DOHH2 (cell line): ENCODE measurements around the gene LNP1.

Source experiments
- EZH2phosphoT487 ChIP-seq: fragments of 200-600 bp; sonication (generic); IDR thresholded peaks from 2 replicates; pipeline ENCODE4 v1.6.1; 2017; ENCODE audit warnings: borderline replicate concordance, mild to moderate bottlenecking, antibody characterized with exemption, low read length, moderate library complexity, mixed read lengths
- TF ChIP-seq, protein P1 (sequence below): fragments of 200-600 bp; sonication (generic); IDR thresholded peaks from one replicate; pipeline ENCODE4 v1.5.1; 2014; ENCODE audit warnings: antibody characterized with exemption, mild to moderate bottlenecking, low read depth, low read length; ENCODE audit not compliant: poor library complexity, severe bottlenecking

DNA sequence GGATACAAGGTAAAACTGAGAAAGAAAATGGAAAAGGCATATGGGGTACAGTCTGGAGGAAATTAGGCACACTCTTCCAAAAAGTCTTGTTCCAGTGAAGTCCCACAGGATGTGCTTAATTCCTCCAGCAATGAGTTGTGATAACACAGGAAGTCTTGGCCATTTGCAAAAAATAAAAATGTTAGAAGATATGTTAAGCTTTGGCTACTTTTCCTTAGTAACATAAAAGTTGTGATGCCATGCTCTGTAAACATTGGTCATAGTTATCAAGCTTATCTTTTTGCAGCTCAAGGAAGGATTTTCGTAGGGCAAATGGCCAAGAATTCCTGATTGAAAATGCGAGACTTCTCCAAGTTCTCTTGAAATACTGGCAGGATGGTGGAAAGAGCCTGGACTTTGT lies 26.4 kb downstream of the LNP1 start:
- TF ChIP-seq, protein P1, sequence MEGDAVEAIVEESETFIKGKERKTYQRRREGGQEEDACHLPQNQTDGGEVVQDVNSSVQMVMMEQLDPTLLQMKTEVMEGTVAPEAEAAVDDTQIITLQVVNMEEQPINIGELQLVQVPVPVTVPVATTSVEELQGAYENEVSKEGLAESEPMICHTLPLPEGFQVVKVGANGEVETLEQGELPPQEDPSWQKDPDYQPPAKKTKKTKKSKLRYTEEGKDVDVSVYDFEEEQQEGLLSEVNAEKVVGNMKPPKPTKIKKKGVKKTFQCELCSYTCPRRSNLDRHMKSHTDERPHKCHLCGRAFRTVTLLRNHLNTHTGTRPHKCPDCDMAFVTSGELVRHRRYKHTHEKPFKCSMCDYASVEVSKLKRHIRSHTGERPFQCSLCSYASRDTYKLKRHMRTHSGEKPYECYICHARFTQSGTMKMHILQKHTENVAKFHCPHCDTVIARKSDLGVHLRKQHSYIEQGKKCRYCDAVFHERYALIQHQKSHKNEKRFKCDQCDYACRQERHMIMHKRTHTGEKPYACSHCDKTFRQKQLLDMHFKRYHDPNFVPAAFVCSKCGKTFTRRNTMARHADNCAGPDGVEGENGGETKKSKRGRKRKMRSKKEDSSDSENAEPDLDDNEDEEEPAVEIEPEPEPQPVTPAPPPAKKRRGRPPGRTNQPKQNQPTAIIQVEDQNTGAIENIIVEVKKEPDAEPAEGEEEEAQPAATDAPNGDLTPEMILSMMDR: no peak
- no peak for TF ChIP-seq EZH2phosphoT487
